Lower leg skin (tissue), 4 donors: Measurements from ENCODE around the gene DRC7. TPM values are rescaled to one million over a fixed set of nuclear protein-coding genes. Genes with fewer than 3 reads are reported as not detected.
A peak's percentile ranks its signal among the peaks of the same experiment; 100 is the strongest.

Experiments used
- DNase-seq, 2 donors: peaks; one replicate each; pipeline ENCODE4 v3.0.0-alpha.2; 2019; ENCODE audit warnings: low spot score in 2 of 2
- H3K4me3 ChIP-seq: fragments of 200-600 bp; sonication (generic); 2 replicates; pipeline ENCODE4 v1.5.1; 2017; ENCODE audit warnings: mild to moderate bottlenecking, low read depth; ENCODE audit not compliant: poor library complexity, severe bottlenecking
- CTCF ChIP-seq, 3 donors: fragments of 450-650 bp; IDR thresholded peaks; one replicate each; pipeline ENCODE4 v1.5.1; 2016; ENCODE audit warnings: antibody characterized with exemption in 3 of 3, mild to moderate bottlenecking in 3 of 3, moderate library complexity in 2 of 3
- POLR2A ChIP-seq, 2 donors: fragments of 450-650 bp; IDR thresholded peaks; one replicate each; pipeline ENCODE4 v1.6.1; 2016 to 2017; ENCODE audit warnings: antibody characterized with exemption in 2 of 2, mild to moderate bottlenecking in 1 of 2, moderate library complexity in 1 of 2
- WGBS, 2 donors: methylation state at CpG; one replicate each; pipeline ENCODE4 v1.1.5; 2018; 5-methylcytosine and 5-hydroxymethylcytosine counted together
- intact Hi-C: fragments of 100-400 bp; cut with DNase I; formaldehyde crosslinking; loops from one replicate; pipeline ENCODE4 v1.15.0; 2023; ENCODE audit warnings: low total_unique reads
- total RNA-seq, 4 donors: library from RNA; depleted of rRNA; stranded (reverse); fragments of >200 nt; gene quantifications; one replicate each; pipeline ENCODE4 v1.1.0, GENCODE V29; 2016

Gene DRC7
- total RNA-seq, 4 donors from 2014 or later = not detected

GRCh38 chr16:57687363-57687929, 7.2 kb upstream of the DRC7 start:
- no peak for TF ChIP-seq CTCF (IDR thresholded peaks at IDR 0.05)
- no peak for TF ChIP-seq POLR2A (IDR thresholded peaks at IDR 0.05)
- intact Hi-C loops = no loop called here
- DNase-seq = peak in 1 of 2 donors; percentile 15
- 87 to 93% methylated on average over 3 of the region's 3 CpGs for WGBS, 2 donors
- no peak overlapping the region for H3K4me3 ChIP-seq

- intact Hi-C loops = no loop called here
- DNase-seq = peak in 1 of 2 donors; percentile 65
- TF ChIP-seq CTCF (IDR thresholded peaks at IDR 0.05) (no peak), POLR2A (IDR thresholded peaks at IDR 0.05) (no peak)
- no peak overlapping the region for H3K4me3 ChIP-seq
- 80% methylated on average over 4 of the region's 4 CpGs for WGBS, 2 donors
These were observed 6.1 kb upstream of the DRC7 start for GRCh38 chr16:57688487-57688986.

DNA sequence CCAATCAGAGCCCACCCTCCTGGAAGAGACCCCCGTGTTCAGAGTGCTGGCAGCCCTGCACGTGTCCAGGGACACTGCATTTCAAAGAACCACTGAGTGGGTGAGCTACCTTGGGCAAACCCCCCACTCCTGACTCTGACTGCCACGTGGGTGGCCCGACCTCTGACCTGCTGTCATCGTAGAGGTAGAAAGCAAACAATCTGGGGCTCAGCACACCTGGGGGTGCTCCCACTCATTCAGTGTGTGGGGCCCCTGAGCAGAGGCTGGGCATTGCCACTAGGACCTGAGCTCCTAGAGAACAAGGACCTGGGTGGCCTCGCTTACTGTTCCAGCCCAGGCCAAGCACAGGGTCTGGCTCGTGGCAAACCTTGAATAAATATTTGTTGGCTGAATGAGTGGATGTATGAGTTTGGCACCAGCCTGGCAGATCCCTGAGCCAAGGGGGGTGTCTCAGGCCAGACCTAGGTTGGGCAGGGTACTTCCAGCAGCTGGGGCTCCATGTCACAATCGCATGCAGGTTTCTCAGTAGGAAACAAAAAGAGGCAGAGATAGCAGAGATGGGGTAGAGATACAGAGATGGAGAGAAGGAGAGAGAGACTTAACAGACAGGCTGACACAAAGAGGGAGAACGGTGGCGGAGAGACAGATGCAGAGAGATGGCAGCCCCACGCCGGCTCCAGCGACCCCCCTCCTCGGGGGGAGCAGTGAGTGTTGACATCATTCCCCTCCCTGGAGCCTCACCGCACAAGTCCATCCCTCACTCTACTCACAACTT, 5.4 kb upstream of the DRC7 start:
- DNase-seq = peak in 1 of 2 donors; percentile 82
- 55 to 58% methylated on average over 15 of the region's 15 CpGs for WGBS, 2 donors
- intact Hi-C loops = no loop called here
- no peak for TF ChIP-seq CTCF (IDR thresholded peaks at IDR 0.05)
- no peak for TF ChIP-seq POLR2A (IDR thresholded peaks at IDR 0.05)
- no peak overlapping the region for H3K4me3 ChIP-seq

- TF ChIP-seq POLR2A (IDR thresholded peaks at IDR 0.05) = no peak
- TF ChIP-seq CTCF (IDR thresholded peaks at IDR 0.05) = no peak
- 73 to 75% methylated on average over 13 of the region's 13 CpGs for WGBS, 2 donors
- DNase-seq = peak in 1 of 2 donors; percentile 56
- no peak overlapping the region for H3K4me3 ChIP-seq
- intact Hi-C loops = no loop called here
These were observed 4.6 kb upstream of the DRC7 start for GRCh38 chr16:57689762-57690558.

DNA sequence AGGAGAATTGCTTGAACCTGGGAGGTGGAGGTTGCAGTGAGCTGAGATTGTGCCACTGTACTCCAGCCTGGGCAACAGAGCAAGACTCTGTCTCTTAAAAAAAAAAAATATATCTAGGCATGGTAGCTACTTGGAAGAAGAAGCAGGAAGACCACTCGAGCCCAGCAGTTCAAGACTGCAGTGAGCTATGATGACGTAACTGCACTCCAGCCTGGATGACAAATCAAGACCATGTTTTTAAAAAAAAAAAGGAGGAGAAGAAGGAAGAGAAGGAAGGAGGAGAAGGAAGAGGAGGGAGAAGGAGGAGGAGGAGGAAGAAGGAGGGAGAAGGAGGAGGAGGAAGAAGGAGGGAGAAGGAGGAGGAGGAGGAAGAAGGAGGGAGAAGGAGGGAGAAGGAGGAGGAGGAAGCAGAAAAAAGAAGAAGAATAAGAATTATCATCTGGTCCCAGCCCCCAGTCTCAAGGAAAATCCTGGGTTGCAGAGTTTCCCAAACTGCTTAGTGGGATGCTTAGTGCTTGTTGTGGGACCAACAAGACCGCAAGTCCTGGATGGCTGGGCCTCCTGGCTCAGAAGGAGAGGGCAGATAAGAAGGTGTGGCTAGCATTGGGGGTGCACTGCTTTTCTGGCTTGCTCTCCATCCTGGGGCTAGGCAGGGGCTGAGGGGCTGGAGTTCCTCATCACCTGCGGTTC, 3.7 kb upstream of the DRC7 start:
- intact Hi-C loops = no loop called here
- H3K4me3 ChIP-seq = no peak overlapping the region
- peak in 1 of 2 donors; percentile 56 for DNase-seq
- no peak for TF ChIP-seq CTCF (IDR thresholded peaks at IDR 0.05)
- TF ChIP-seq POLR2A (IDR thresholded peaks at IDR 0.05) = no peak
- WGBS, 2 donors = 53 to 79% methylated on average over 4 of the region's 4 CpGs
